Nephron progenitor cell (in vitro differentiated cells): ENCODE results near the gene TTC36.

Experiments
- DNase-seq: peaks from one replicate; pipeline ENCODE4 v3.0.0; 2021
- H3K27ac Mint-ChIP-seq: 2 replicates; pipeline ENCODE4 v1.8.0; 2021; ENCODE audit warnings: mild to moderate bottlenecking, moderate library complexity, mixed read lengths
- H3K27me3 Mint-ChIP-seq: 2 replicates; pipeline ENCODE4 v1.8.0; 2021; ENCODE audit warnings: mild to moderate bottlenecking, low read depth, mixed read lengths; ENCODE audit not compliant: poor library complexity
- H3K36me3 Mint-ChIP-seq: 2 replicates; pipeline ENCODE4 v1.8.0; 2021; ENCODE audit warnings: low read depth, mixed read lengths
- H3K4me1 Mint-ChIP-seq: 2 replicates; pipeline ENCODE4 v1.8.0; 2021; ENCODE audit warnings: mixed read lengths
- H3K4me3 Mint-ChIP-seq: 2 replicates; pipeline ENCODE4 v1.8.0; 2021; ENCODE audit warnings: mild to moderate bottlenecking, moderate library complexity, mixed read lengths
- H3K9me3 Mint-ChIP-seq: 2 replicates; pipeline ENCODE4 v1.8.0; 2021; ENCODE audit warnings: mild to moderate bottlenecking, moderate library complexity, mixed read lengths
- TF ChIP-seq, protein P1 (sequence below): fragments of 200-600 bp; sonication (generic); IDR thresholded peaks from 2 replicates; pipeline ENCODE4 v1.5.0; 2021; ENCODE audit warnings: antibody characterized with exemption

TTC36 gene

GRCh38 chr11:118522571-118523072 lies 4.7 kb upstream of the TTC36 start:
- no peak overlapping the region for H3K4me3 Mint-ChIP-seq
- H3K9me3 Mint-ChIP-seq, result no peaks in the 10 kb centered on the region
- H3K4me1 Mint-ChIP-seq, result peaks cover 23% of the 10 kb centered on the region
- peaks cover 53% of the 10 kb centered on the region for H3K36me3 Mint-ChIP-seq
- H3K27me3 Mint-ChIP-seq, result no peaks in the 10 kb centered on the region
- TF ChIP-seq, protein P1, sequence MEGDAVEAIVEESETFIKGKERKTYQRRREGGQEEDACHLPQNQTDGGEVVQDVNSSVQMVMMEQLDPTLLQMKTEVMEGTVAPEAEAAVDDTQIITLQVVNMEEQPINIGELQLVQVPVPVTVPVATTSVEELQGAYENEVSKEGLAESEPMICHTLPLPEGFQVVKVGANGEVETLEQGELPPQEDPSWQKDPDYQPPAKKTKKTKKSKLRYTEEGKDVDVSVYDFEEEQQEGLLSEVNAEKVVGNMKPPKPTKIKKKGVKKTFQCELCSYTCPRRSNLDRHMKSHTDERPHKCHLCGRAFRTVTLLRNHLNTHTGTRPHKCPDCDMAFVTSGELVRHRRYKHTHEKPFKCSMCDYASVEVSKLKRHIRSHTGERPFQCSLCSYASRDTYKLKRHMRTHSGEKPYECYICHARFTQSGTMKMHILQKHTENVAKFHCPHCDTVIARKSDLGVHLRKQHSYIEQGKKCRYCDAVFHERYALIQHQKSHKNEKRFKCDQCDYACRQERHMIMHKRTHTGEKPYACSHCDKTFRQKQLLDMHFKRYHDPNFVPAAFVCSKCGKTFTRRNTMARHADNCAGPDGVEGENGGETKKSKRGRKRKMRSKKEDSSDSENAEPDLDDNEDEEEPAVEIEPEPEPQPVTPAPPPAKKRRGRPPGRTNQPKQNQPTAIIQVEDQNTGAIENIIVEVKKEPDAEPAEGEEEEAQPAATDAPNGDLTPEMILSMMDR, result peak; percentile 25
- DNase-seq, result peak; percentile 21
- H3K27ac Mint-ChIP-seq, result peak overlapping the region; percentile 8

GRCh38 chr11:118524356-118524755 lies 2.9 kb upstream of the TTC36 start:
- Mint-ChIP-seq H3K27ac (no peak overlapping the region), H3K4me1 (peaks cover 27% of the 10 kb centered on the region), H3K9me3 (no peaks in the 10 kb centered on the region), H3K27me3 (peaks cover 5% of the 10 kb centered on the region), H3K36me3 (peaks cover 52% of the 10 kb centered on the region), H3K4me3 (no peak overlapping the region)
- TF ChIP-seq, protein P1, result no peak
- no peak for DNase-seq

GRCh38 chr11:118524757-118525470 lies 2.4 kb upstream of the TTC36 start:
- TF ChIP-seq, protein P1, result no peak
- Mint-ChIP-seq H3K4me3 (no peak overlapping the region), H3K27ac (peak overlapping the region; percentile 92), H3K4me1 (peaks cover 33% of the 10 kb centered on the region), H3K36me3 (peaks cover 46% of the 10 kb centered on the region), H3K27me3 (peaks cover 11% of the 10 kb centered on the region), H3K9me3 (no peaks in the 10 kb centered on the region)
- DNase-seq, result no peak

DNA sequence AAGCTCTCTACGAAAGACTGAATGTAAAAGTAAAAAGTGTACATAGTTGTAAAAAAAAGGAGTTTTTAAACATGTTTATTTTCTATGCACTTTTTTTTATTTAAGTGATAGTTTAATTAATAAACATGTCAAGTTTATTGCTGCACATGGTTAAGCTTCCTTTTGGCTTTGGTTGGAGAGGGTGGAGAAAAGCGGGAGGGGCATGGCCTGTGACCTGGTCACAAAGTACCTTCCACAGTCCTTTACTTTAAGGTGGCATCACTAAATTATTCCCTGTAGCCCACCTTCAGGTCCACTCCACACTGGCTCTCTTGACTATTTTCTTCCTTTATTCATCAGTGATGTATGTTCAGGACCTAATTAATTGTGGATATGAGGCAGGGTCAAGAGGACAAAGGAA lies 586 bp upstream of the TTC36 start:
- Mint-ChIP-seq H3K4me1 (peaks cover 38% of the 10 kb centered on the region), H3K36me3 (peaks cover 35% of the 10 kb centered on the region), H3K27me3 (peaks cover 12% of the 10 kb centered on the region), H3K27ac (no peak overlapping the region), H3K4me3 (no peak overlapping the region), H3K9me3 (no peaks in the 10 kb centered on the region)
- no peak for DNase-seq
- TF ChIP-seq, protein P1, result no peak

GRCh38 chr11:118528511-118528910 lies 1.2 kb downstream of the TTC36 start:
- H3K36me3 Mint-ChIP-seq, result peaks cover 22% of the 10 kb centered on the region
- DNase-seq, result no peak
- no peaks in the 10 kb centered on the region for H3K9me3 Mint-ChIP-seq
- no peak overlapping the region for H3K27ac Mint-ChIP-seq
- TF ChIP-seq, protein P1, result no peak
- no peak overlapping the region for H3K4me3 Mint-ChIP-seq
- peaks cover 12% of the 10 kb centered on the region for H3K27me3 Mint-ChIP-seq
- H3K4me1 Mint-ChIP-seq, result peaks cover 36% of the 10 kb centered on the region

- TF ChIP-seq, protein P1, result no peak
- DNase-seq, result no peak
- peaks cover 13% of the 10 kb centered on the region for H3K36me3 Mint-ChIP-seq
- no peaks in the 10 kb centered on the region for H3K9me3 Mint-ChIP-seq
- no peak overlapping the region for H3K27ac Mint-ChIP-seq
- peaks cover 36% of the 10 kb centered on the region for H3K4me1 Mint-ChIP-seq
- peak overlapping the region; percentile 83 for H3K4me3 Mint-ChIP-seq
- H3K27me3 Mint-ChIP-seq, result peaks cover 12% of the 10 kb centered on the region
Measured at GRCh38 chr11:118529584-118530175, 2.4 kb downstream of the TTC36 start.
